Fibroblast of lung (primary cell): ENCODE results near the gene APPBP2.

ENCODE experiments used
- EZH2 ChIP-seq: IDR thresholded peaks from 2 replicates; pipeline ENCODE4 v1.5.1; 2012; ENCODE audit warnings: low read length, control low read depth, mild to moderate bottlenecking; ENCODE audit errors: missing control alignments
- TF ChIP-seq, protein P1 (sequence below), 2 donors: IDR thresholded peaks in 1 of 2; conservative IDR thresholded peaks in 1 of 2; 1 replicate in 1 of 2; 2 replicates in 1 of 2; pipeline ENCODE4 v1.5.1; 2011 to 2012; ENCODE audit warnings: low read length in 2 of 2, control low read depth in 1 of 2, inconsistent platforms in 1 of 2, low read depth in 1 of 2, mild to moderate bottlenecking in 1 of 2

- TF ChIP-seq, protein P1, sequence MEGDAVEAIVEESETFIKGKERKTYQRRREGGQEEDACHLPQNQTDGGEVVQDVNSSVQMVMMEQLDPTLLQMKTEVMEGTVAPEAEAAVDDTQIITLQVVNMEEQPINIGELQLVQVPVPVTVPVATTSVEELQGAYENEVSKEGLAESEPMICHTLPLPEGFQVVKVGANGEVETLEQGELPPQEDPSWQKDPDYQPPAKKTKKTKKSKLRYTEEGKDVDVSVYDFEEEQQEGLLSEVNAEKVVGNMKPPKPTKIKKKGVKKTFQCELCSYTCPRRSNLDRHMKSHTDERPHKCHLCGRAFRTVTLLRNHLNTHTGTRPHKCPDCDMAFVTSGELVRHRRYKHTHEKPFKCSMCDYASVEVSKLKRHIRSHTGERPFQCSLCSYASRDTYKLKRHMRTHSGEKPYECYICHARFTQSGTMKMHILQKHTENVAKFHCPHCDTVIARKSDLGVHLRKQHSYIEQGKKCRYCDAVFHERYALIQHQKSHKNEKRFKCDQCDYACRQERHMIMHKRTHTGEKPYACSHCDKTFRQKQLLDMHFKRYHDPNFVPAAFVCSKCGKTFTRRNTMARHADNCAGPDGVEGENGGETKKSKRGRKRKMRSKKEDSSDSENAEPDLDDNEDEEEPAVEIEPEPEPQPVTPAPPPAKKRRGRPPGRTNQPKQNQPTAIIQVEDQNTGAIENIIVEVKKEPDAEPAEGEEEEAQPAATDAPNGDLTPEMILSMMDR (conservative IDR thresholded peaks at IDR 0.05 in 1 of 2, IDR thresholded peaks at IDR 0.05 in 1 of 2; ENCODE audit: low read depth in 1 of 2, low read length in 2 of 2) = no peak
- TF ChIP-seq EZH2 = no peak
These were observed 11.5 kb downstream of the APPBP2 start for GRCh38 chr17:60514500-60514899.
